Measurements from ENCODE around the gene PHLPP2.

DNA sequence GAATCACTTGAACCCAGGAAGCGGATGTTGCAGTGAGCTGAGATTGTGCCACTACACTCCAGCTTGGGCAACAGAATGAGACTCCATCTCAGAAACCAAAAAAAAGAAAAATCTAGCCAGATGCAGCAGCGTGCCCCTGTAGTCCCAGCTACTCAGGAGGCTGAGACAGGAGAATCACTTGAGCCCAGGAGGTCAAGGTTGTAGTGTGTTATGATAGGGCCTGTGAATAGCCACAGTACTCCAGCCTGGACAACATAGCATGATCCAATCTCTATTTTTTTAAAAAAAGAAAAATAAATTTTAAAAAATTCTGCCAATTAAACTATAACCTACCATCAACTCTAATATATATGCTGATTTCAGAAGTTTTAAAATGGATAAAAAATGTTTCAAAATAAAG, 15.8 kb downstream of the PHLPP2 start:
- TF ChIP-seq POLR2AphosphoS5 (IDR thresholded peaks at IDR 0.05) (no peak), POLR2A (IDR thresholded peaks at IDR 0.05) (no peak)
- TF ChIP-seq, protein P1, sequence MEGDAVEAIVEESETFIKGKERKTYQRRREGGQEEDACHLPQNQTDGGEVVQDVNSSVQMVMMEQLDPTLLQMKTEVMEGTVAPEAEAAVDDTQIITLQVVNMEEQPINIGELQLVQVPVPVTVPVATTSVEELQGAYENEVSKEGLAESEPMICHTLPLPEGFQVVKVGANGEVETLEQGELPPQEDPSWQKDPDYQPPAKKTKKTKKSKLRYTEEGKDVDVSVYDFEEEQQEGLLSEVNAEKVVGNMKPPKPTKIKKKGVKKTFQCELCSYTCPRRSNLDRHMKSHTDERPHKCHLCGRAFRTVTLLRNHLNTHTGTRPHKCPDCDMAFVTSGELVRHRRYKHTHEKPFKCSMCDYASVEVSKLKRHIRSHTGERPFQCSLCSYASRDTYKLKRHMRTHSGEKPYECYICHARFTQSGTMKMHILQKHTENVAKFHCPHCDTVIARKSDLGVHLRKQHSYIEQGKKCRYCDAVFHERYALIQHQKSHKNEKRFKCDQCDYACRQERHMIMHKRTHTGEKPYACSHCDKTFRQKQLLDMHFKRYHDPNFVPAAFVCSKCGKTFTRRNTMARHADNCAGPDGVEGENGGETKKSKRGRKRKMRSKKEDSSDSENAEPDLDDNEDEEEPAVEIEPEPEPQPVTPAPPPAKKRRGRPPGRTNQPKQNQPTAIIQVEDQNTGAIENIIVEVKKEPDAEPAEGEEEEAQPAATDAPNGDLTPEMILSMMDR (IDR thresholded peaks at IDR 0.05): no peak
